ENCODE results near the gene ITGA6.

GRCh38 chr2:172427990-172428831 is 825 bp downstream of the ITGA6 start:
- no peak for TF ChIP-seq TAF1 (IDR thresholded peaks at IDR 0.05; ENCODE audit: borderline replicate concordance, low read depth, low read length)
- no peak for TF ChIP-seq POLR2A (IDR thresholded peaks at IDR 0.05; ENCODE audit: low read depth, low read length)
- TF ChIP-seq POLR2AphosphoS5 (IDR thresholded peaks at IDR 0.05; ENCODE audit: low read depth, low read length), result no peak

All from GM12892 (cell line).